GM21515 (cell line): ENCODE data around the gene HDHD5.

Experiments
- ATAC-seq: cut with Tn5 transposase; IDR thresholded peaks from one replicate; pipeline ENCODE4 v1.9.1; 2021; ENCODE audit not compliant: unreplicated experiment

HDHD5 gene

GRCh38 chr22:17120711-17121232 is 38.3 kb downstream of the HDHD5 start:
- ATAC-seq = no peak

GRCh38 chr22:17120281-17120680 is 38.8 kb downstream of the HDHD5 start:
- no peak for ATAC-seq

- no peak for ATAC-seq
These were observed 39.4 kb downstream of the HDHD5 start for GRCh38 chr22:17119481-17120202.

GRCh38 chr22:17118342-17118741 is 40.7 kb downstream of the HDHD5 start:
- ATAC-seq = no peak

- ATAC-seq = no peak
These were observed 41.2 kb downstream of the HDHD5 start for GRCh38 chr22:17117890-17118289.

- ATAC-seq = no peak
These were observed 41.7 kb downstream of the HDHD5 start for GRCh38 chr22:17117400-17117799.

GRCh38 chr22:17116572-17117330 is 42.3 kb downstream of the HDHD5 start:
- ATAC-seq = no peak

- ATAC-seq = no peak
These were observed 43.0 kb downstream of the HDHD5 start for GRCh38 chr22:17115945-17116565.

GRCh38 chr22:17115236-17115635 is 43.8 kb downstream of the HDHD5 start:
- no peak for ATAC-seq

GRCh38 chr22:17114898-17115235 is 44.2 kb downstream of the HDHD5 start:
- ATAC-seq = no peak

GRCh38 chr22:17114173-17114897 is 44.7 kb downstream of the HDHD5 start:
- no peak for ATAC-seq

GRCh38 chr22:17113600-17113999 is 45.5 kb downstream of the HDHD5 start:
- no peak for ATAC-seq

- no peak for ATAC-seq
These were observed 46.5 kb downstream of the HDHD5 start for GRCh38 chr22:17112491-17113042.

- no peak for ATAC-seq
These were observed 48.1 kb downstream of the HDHD5 start for GRCh38 chr22:17110791-17111550.

- no peak for ATAC-seq
These were observed 49.1 kb downstream of the HDHD5 start for GRCh38 chr22:17109976-17110375.

- ATAC-seq = no peak
These were observed 49.8 kb downstream of the HDHD5 start for GRCh38 chr22:17109113-17109865.

- ATAC-seq = no peak
These were observed 50.6 kb downstream of the HDHD5 start for GRCh38 chr22:17108256-17109112.

- ATAC-seq = no peak
These were observed 51.6 kb downstream of the HDHD5 start for GRCh38 chr22:17107547-17107810.
